CD8-positive, alpha-beta memory T cell (primary cell): ENCODE results near the gene THPO. TPM values are rescaled to one million over a fixed set of nuclear protein-coding genes. Genes with fewer than 3 reads are reported as not detected.

Experiments
- CTCF ChIA-PET: fragments of 350-600 bp; sonication (Branson Sonifier 250); formaldehyde crosslinking; loops from one replicate; lab custom pipeline; 2021; ENCODE audit warnings: antibody characterized with exemption; lab: Charles Lee
- POLR2A ChIA-PET: fragments of 350-600 bp; sonication (Branson Sonifier 250); formaldehyde crosslinking; loops from one replicate; lab custom pipeline; 2021; ENCODE audit warnings: antibody characterized with exemption; lab: Charles Lee
- DNase-seq, 5 donors: peaks; one replicate each; pipeline versions ENCODE4 v3.0.0 to v3.0.0-alpha.2; 2020 to 2022; ENCODE audit warnings: mixed read lengths in 1 of 5
- H3K27ac ChIP-seq: one replicate; pipeline ENCODE4 v1.7.0; 2013; ENCODE audit warnings: low read depth, mild to moderate bottlenecking, low read length, moderate library complexity
- H3K27me3 ChIP-seq: 2 replicates; pipeline ENCODE4 v1.7.0; 2013; ENCODE audit warnings: low read length, mild to moderate bottlenecking; ENCODE audit not compliant: insufficient read depth, poor library complexity, severe bottlenecking
- H3K36me3 ChIP-seq: 2 replicates; pipeline ENCODE4 v1.7.0; 2013; ENCODE audit warnings: mild to moderate bottlenecking, low read length, moderate library complexity; ENCODE audit not compliant: insufficient read depth
- H3K4me1 ChIP-seq: 2 replicates; pipeline ENCODE4 v1.7.0; 2013; ENCODE audit warnings: mild to moderate bottlenecking, low read length, moderate library complexity; ENCODE audit not compliant: insufficient read depth
- H3K4me3 ChIP-seq: 2 replicates; pipeline ENCODE4 v1.7.0; 2013; ENCODE audit warnings: mild to moderate bottlenecking, low read length
- H3K9me3 ChIP-seq: 2 replicates; pipeline ENCODE4 v1.7.0; 2013; ENCODE audit warnings: mild to moderate bottlenecking, low read length
- H3K27ac Mint-ChIP-seq, 8 donors: one replicate each; pipeline ENCODE4 v1.8.0; 2020 to 2021; ENCODE audit warnings: mixed read lengths in 8 of 8, mild to moderate bottlenecking in 6 of 8, inconsistent platforms in 3 of 8, moderate library complexity in 3 of 8
- H3K27me3 Mint-ChIP-seq, 2 donors: one replicate each; pipeline ENCODE4 v1.8.0; 2020 to 2021; ENCODE audit warnings: mixed read lengths in 2 of 2, mild to moderate bottlenecking in 1 of 2, moderate library complexity in 1 of 2
- H3K36me3 Mint-ChIP-seq, 3 donors: one replicate each; pipeline ENCODE4 v1.8.0; 2020 to 2021; ENCODE audit warnings: mixed read lengths in 3 of 3, inconsistent platforms in 1 of 3, mild to moderate bottlenecking in 1 of 3
- H3K4me1 Mint-ChIP-seq, 3 donors: one replicate each; pipeline ENCODE4 v1.8.0; 2020 to 2021; ENCODE audit warnings: mixed read lengths in 3 of 3, inconsistent platforms in 1 of 3, mild to moderate bottlenecking in 1 of 3
- H3K4me3 Mint-ChIP-seq, 7 donors: one replicate each; pipeline ENCODE4 v1.8.0; 2020 to 2021; ENCODE audit warnings: mixed read lengths in 7 of 7, mild to moderate bottlenecking in 6 of 7, moderate library complexity in 4 of 7, inconsistent platforms in 2 of 7
- H3K9me3 Mint-ChIP-seq, 5 donors: one replicate each; pipeline ENCODE4 v1.8.0; 2020 to 2022; ENCODE audit warnings: mixed read lengths in 5 of 5, mild to moderate bottlenecking in 3 of 5, moderate library complexity in 2 of 5, inconsistent platforms in 1 of 5
- polyA plus RNA-seq: library from polyadenylated mRNA; unstranded; fragments of 300-500 nt; fragmentation: Illumina TruSeq; gene quantifications from one replicate; pipeline ENCODE4 v1.2.3, GENCODE V29; 2021
- total RNA-seq, 2 experiments: library from RNA; stranded (reverse); gene quantifications; one replicate each; pipeline ENCODE4 v1.2.3, GENCODE V29; 2021

Gene THPO
- total and polyA plus RNA-seq, 3 experiments from 2014 or later: not detected

DNA sequence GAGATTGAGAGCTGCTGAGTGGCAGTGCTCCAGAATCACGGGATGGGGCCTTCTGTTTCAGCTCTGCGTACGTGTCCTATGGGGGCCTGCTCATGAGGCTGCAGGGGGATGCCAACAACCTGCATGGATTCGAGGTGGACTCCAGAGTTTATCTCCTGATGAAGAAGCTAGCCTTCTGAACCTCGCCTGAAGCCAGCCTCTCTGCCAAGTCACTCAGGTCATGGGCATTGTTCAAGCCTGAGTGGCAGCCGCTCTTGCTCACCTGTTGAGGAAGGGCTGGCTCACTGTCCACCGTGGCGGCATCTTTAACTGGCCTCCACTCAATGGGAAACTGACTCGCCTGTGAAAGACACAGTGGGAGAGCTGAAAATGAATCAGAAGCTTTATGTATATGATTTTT is 9.9 kb downstream of the THPO start:
- peaks cover 10% of the 10 kb centered on the region for H3K36me3 ChIP-seq
- H3K9me3 ChIP-seq: no peaks in the 10 kb centered on the region
- Mint-ChIP-seq H3K9me3 (peaks cover 0 to 2% (median 0%) of the 10 kb centered on the region in 5 donors), H3K27me3 (peaks cover 0 to 2% of the 10 kb centered on the region in 2 donors), H3K36me3 (peaks cover 0 to 47% (median 17%) of the 10 kb centered on the region in 3 donors), H3K27ac (peak overlapping the region in 1 of 8 donors; percentile 39), H3K4me3 (no peak overlapping the region), H3K4me1 (peaks cover 17 to 33% (median 29%) of the 10 kb centered on the region in 3 donors)
- H3K27ac ChIP-seq: no peak overlapping the region
- no peak overlapping the region for H3K4me3 ChIP-seq
- peaks cover 14% of the 10 kb centered on the region for H3K4me1 ChIP-seq
- ChIA-PET CTCF (interaction anchor here (1.4 to 1.8 kb wide), 2 partner anchors 13 to 14 kb away, joined by 4 to 6 read pairs; no protein-coding TSS in a partner anchor), POLR2A (no interaction called here)
- DNase-seq: no peak
- H3K27me3 ChIP-seq: no peaks in the 10 kb centered on the region

DNA sequence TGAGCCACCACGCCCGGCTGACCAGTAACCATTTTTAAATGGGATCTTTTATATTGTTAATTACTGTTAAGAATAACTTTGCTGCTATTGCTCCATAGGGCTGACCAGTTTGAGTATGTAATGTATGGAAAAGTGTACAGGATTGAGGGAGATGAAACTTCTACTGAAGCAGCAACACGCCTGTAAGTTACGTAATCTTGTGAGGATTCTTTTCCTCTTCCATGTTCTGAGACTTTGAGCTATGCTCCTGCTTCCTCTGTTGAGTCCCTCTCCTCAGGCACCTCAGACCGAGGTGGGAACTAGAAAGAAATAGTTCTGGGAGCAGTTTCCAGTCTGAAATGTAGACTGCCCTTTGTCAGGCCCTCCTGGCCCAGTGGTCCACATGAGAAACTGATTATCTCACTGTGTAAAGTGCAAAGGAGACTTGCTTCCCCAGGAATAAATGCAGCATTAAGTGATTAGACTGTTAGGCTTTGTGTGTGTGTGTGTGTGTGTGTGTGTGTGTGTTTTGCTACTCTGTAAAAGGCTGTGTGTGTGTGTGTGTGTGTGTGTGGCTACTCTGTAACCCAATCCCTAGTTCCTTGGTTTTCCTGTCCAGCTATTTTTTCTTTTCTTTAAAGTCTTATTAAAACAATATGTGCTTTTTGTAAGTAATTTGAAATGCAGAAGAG is 11.3 kb downstream of the THPO start:
- POLR2A ChIA-PET: interaction anchor here (0.6 to 0.7 kb wide), 2 partner anchors 44 to 206 kb away, joined by 3 to 8 read pairs; no protein-coding TSS in a partner anchor
- H3K4me3 Mint-ChIP-seq: no peak overlapping the region

DNA sequence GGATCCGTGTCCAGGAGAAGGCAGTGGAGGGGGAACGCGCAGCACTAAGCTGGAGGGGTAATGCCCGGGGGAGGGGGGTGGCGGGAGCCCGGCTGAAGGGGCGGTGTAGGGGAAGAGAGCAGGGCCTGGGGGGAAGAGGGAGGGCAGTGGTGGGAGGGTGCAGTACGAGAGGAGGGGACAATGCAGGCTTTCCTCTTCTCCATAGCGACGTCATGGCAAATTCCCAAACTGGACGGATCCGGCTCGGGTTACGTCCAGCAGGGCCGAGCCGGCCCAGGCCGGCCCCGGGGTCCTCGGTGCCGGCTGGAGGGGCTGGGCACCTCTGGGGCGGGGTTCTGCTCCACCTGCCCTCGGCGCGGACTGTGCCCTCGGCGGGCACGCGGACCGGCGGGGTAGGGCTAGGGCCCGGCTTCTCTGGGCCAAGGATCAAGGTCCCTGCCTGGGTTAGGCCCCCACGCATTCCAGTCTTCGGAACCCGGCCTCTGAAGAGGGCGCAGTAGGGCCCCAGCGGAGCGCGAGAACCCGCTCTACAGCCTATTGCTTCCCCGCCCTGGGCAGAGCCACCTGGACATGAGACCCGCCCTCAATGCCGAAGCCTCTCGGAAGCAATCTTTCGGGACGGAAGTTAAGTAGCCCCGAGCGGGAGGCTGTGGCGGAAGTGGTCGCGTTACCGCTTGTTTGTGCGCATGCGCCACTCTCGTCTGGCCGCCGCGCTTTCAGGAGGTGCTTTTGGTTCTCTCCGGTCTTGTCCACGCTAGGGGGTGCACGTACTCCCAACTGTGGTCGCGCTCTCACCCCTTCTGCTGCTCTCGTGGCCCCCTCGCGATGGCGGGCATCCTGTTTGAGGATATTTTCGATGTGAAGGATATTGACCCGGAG is 15.1 kb downstream of the THPO start:
- peak; percentile 89 to 96 (median 93) for DNase-seq
- H3K27ac ChIP-seq: peak overlapping the region; percentile 88
- Mint-ChIP-seq H3K36me3 (peaks cover 0 to 33% (median 14%) of the 10 kb centered on the region in 3 donors), H3K4me3 (peak overlapping the region; percentile 92 to 99 (median 97)), H3K4me1 (peaks cover 22 to 35% (median 31%) of the 10 kb centered on the region in 3 donors), H3K27me3 (peaks cover 0 to 4% of the 10 kb centered on the region in 2 donors), H3K27ac (peak overlapping the region; percentile 95 to 98 (median 96)), H3K9me3 (peaks cover 0 to 2% (median 0%) of the 10 kb centered on the region in 5 donors)
- POLR2A ChIA-PET: no interaction called here
- peak overlapping the region; percentile 73 for H3K4me3 ChIP-seq
- peaks cover 5% of the 10 kb centered on the region for H3K36me3 ChIP-seq
- H3K4me1 ChIP-seq: peaks cover 23% of the 10 kb centered on the region
- H3K27me3 ChIP-seq: no peaks in the 10 kb centered on the region
- CTCF ChIA-PET: interaction anchor here (1.2 to 3.5 kb wide), 6 partner anchors 9 to 151 kb away, joined by 3 to 18 read pairs (median 6); partner anchors contain the start of gene CHRD
- no peaks in the 10 kb centered on the region for H3K9me3 ChIP-seq

More for the DNA sequence above, 11.3 kb downstream of the THPO start:
- Histone ChIP-seq H3K4me1 (peaks cover 14% of the 10 kb centered on the region), H3K36me3 (peaks cover 10% of the 10 kb centered on the region), H3K4me3 (no peak overlapping the region), H3K27ac (no peak overlapping the region), H3K9me3 (no peaks in the 10 kb centered on the region), H3K27me3 (no peaks in the 10 kb centered on the region)
- H3K27ac Mint-ChIP-seq: peak overlapping the region in 1 of 8 donors; percentile 7
- H3K27me3 Mint-ChIP-seq: peaks cover 0 to 4% of the 10 kb centered on the region in 2 donors
- H3K9me3 Mint-ChIP-seq: peaks cover 0 to 2% (median 0%) of the 10 kb centered on the region in 5 donors
- H3K4me1 Mint-ChIP-seq: peaks cover 19 to 33% (median 30%) of the 10 kb centered on the region in 3 donors
- CTCF ChIA-PET: no interaction called here
- no peak for DNase-seq
- H3K36me3 Mint-ChIP-seq: peaks cover 0 to 53% (median 17%) of the 10 kb centered on the region in 3 donors

DNA sequence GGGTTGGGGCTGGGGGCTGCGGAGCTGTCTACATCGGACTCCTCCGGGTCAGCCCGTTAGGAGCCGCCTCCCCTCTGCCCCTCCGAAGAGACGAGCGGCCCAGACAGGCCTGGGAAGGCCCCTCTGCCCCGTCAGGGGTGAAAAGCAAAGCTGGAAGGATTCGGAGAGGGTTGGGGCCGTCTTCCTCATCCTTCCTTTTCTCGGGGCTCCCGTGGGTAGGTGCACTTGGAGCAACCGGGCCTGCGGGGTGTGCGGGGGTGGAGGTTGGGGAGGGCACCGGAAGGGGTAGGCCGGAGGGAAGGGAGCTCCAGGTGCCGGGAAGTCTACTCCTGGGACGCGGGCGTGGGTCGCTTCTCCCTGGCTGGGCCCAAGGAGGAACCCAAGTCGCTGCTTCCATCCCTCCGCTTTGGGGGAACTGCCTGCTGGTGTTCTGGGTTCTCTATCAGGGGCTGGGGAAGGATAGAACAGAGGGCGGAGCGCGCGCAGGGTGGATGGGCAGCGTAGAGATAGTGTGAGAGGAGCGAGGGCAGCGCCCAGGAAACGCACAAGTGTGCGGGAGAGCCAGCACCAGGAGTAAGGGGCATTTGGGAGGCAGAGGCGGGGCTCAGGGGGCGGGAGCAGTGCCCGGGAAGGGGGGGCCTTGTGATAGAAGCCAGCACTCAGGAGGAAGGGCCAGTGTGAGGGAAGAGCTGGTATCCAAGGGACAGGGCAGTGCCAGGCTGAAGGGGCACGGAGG is 15.9 kb downstream of the THPO start:
- peak overlapping the region; percentile 81 to 96 (median 93) for H3K27ac Mint-ChIP-seq
- peak overlapping the region; percentile 88 for H3K27ac ChIP-seq
- POLR2A ChIA-PET: interaction anchor here (0.5 kb wide), 1 partner anchor 413 kb away, joined by 11 read pairs; no protein-coding TSS in a partner anchor
- H3K36me3 ChIP-seq: peaks cover 5% of the 10 kb centered on the region
- peak overlapping the region; percentile 92 to 97 (median 97) for H3K4me3 Mint-ChIP-seq
- peaks cover 0 to 4% of the 10 kb centered on the region in 2 donors for H3K27me3 Mint-ChIP-seq
- H3K4me1 ChIP-seq: peaks cover 23% of the 10 kb centered on the region
- peak; percentile 16 to 55 (median 29) for DNase-seq
- CTCF ChIA-PET: interaction anchor here (1.2 to 3.5 kb wide), 6 partner anchors 9 to 179 kb away, joined by 3 to 18 read pairs (median 5); no protein-coding TSS in a partner anchor
- H3K9me3 ChIP-seq: no peaks in the 10 kb centered on the region
- peaks cover 22 to 34% (median 31%) of the 10 kb centered on the region in 3 donors for H3K4me1 Mint-ChIP-seq
- no peaks in the 10 kb centered on the region for H3K27me3 ChIP-seq
- peaks cover 0 to 2% (median 0%) of the 10 kb centered on the region in 5 donors for H3K9me3 Mint-ChIP-seq
- H3K36me3 Mint-ChIP-seq: peaks cover 0 to 27% (median 11%) of the 10 kb centered on the region in 3 donors
- peak overlapping the region; percentile 73 for H3K4me3 ChIP-seq

DNA sequence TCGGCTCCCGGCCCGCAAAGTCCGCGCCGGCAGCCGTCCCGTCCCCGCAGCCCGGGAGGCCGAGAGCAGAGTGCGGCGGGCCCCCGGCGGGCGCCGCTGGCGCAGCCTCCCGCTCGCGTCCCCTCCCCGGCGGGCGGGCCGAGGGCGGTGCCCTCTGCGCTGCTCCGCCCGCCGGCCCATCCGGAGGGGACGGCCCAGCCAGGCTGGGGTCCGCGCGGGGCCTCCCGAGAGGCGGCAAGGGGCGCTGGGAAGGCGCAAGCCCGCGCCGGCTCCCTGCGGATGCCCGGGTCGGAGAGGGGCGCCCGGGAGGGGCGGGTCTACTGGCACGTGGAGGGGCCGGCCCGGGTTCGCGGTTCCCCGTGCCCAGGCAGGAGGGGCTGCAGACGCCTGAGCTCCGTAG is 16.5 kb downstream of the THPO start, which contains the start of the genes CLCN2 and POLR2H:
Gene CLCN2, minus strand, starts transcription at position 74 of the 400 bp plus-strand sequence. CDS start 126 bp downstream, outside the sequence.
Gene POLR2H, plus strand, starts transcription at position 179 of the 400 bp plus-strand sequence. CDS start 1,783 bp downstream, outside the sequence.
- peak in 4 of 5 donors; percentile 35 to 67 (median 42) for DNase-seq
- Histone ChIP-seq H3K9me3 (no peaks in the 10 kb centered on the region), H3K4me3 (peak within 1 kb of the TSS; percentile 73), H3K36me3 (peaks cover 5% of the 10 kb centered on the region), H3K27me3 (no peaks in the 10 kb centered on the region), H3K27ac (peak within 1 kb of the TSS; percentile 88), H3K4me1 (peaks cover 23% of the 10 kb centered on the region)
- H3K4me1 Mint-ChIP-seq: peaks cover 22 to 28% (median 27%) of the 10 kb centered on the region in 3 donors
- ChIA-PET CTCF (interaction anchor here (1.2 to 3.5 kb wide), 5 partner anchors 8 to 179 kb away, joined by 3 to 18 read pairs (median 3); no protein-coding TSS in a partner anchor), POLR2A (no interaction called here)
- peaks cover 0 to 2% (median 0%) of the 10 kb centered on the region in 5 donors for H3K9me3 Mint-ChIP-seq
- peak within 1 kb of the TSS; percentile 92 to 97 (median 97) for H3K4me3 Mint-ChIP-seq
- H3K27ac Mint-ChIP-seq: peak within 1 kb of the TSS; percentile 81 to 97 (median 93)
- H3K36me3 Mint-ChIP-seq: peaks cover 0 to 21% (median 5%) of the 10 kb centered on the region in 3 donors
- H3K27me3 Mint-ChIP-seq: peaks cover 0 to 4% of the 10 kb centered on the region in 2 donors

DNA sequence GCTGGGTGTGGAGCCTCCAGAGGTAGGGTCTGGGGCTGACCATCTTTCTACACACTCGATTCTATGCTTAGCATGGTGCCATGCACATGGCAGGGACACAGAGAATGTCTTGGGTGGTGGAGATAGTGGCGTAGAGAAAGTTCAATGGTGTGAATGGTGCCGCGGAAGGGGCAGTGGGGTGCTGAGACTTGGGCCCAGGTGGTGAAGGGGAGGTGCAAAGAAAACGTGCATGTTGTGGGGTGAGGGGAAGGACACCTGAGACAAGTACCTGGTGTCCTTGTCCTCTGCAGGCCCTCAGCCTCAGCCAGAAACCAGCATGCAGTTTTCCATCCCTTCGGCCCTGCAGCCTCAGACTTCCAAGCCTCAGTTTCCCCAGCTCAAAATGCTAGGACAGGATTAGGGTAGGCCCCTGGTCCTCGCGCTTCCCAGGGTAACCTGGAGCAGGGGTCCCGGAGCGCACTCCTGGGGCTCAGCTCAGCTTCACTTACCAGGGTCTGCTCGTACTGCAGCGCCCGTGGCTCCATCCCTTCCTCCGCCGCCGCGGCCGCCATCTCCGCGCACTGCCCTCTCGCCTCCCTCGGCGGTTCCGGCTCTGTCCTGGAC is 17.0 kb downstream of the THPO start:
- Mint-ChIP-seq H3K36me3 (peaks cover 0 to 19% (median 4%) of the 10 kb centered on the region in 3 donors), H3K27ac (peak overlapping the region in 5 of 8 donors; percentile 3 to 97 (median 32)), H3K9me3 (peaks cover 0 to 2% (median 0%) of the 10 kb centered on the region in 5 donors), H3K4me1 (peaks cover 22 to 27% (median 25%) of the 10 kb centered on the region in 3 donors), H3K4me3 (peak overlapping the region; percentile 84 to 91 (median 87)), H3K27me3 (peaks cover 0 to 4% of the 10 kb centered on the region in 2 donors)
- Histone ChIP-seq H3K27me3 (no peaks in the 10 kb centered on the region), H3K27ac (peak overlapping the region; percentile 33), H3K36me3 (peaks cover 5% of the 10 kb centered on the region), H3K9me3 (no peaks in the 10 kb centered on the region), H3K4me3 (peak overlapping the region; percentile 47), H3K4me1 (peaks cover 23% of the 10 kb centered on the region)
- ChIA-PET CTCF (interaction anchor here (0.7 to 3.5 kb wide), 7 partner anchors 11 to 200 kb away, joined by 3 to 18 read pairs (median 3); partner anchors contain the start of gene EEF1AKMT4), POLR2A (no interaction called here)
- peak in 1 of 5 donors; percentile 6 for DNase-seq
